Ectodermal cell (in vitro differentiated cells): ENCODE measurements around the gene SMURF1.

Experiments
- H3K27ac ChIP-seq: 2 replicates; pipeline ENCODE4 v1.7.0; 2013; ENCODE audit warnings: mild to moderate bottlenecking, low read depth, low read length; ENCODE audit not compliant: insufficient read depth, poor library complexity, severe bottlenecking
- H3K27me3 ChIP-seq: 2 replicates; pipeline ENCODE4 v1.7.0; 2013; ENCODE audit warnings: mild to moderate bottlenecking, low read length; ENCODE audit not compliant: insufficient read depth, control insufficient read depth, poor library complexity, severe bottlenecking
- H3K36me3 ChIP-seq: one replicate; pipeline ENCODE4 v1.7.0; 2013; ENCODE audit warnings: low read length; ENCODE audit not compliant: control insufficient read depth, insufficient read depth
- H3K4me1 ChIP-seq: one replicate; pipeline ENCODE4 v1.7.0; 2013; ENCODE audit warnings: low read length; ENCODE audit not compliant: control insufficient read depth, insufficient read depth
- H3K4me3 ChIP-seq: 2 replicates; pipeline ENCODE4 v1.7.0; 2013; ENCODE audit warnings: low read depth, low read length, control low read depth; ENCODE audit not compliant: insufficient read depth
- H3K9me3 ChIP-seq: 2 replicates; pipeline ENCODE4 v1.7.0; 2013; ENCODE audit warnings: mild to moderate bottlenecking, low read length, moderate library complexity; ENCODE audit not compliant: control insufficient read depth
- WGBS, 2 experiments: methylation state at CpG; one replicate each; pipeline ENCODE4 v1.1.7; 2013; ENCODE audit warnings: missing lambda C conversion rate in 2 of 2; 5-methylcytosine and 5-hydroxymethylcytosine counted together

The SMURF1 gene

GRCh38 chr7:99142727-99143520 is 984 bp downstream of the SMURF1 start:
- WGBS, 2 experiments, result 5 to 8% methylated on average over 33 of the region's 33 CpGs
- Histone ChIP-seq H3K4me3 (peak overlapping the region; percentile 81), H3K9me3 (no peaks in the 10 kb centered on the region), H3K36me3 (no peaks in the 10 kb centered on the region), H3K4me1 (peaks cover 30% of the 10 kb centered on the region), H3K27ac (peak overlapping the region; percentile 56), H3K27me3 (no peaks in the 10 kb centered on the region)

- Histone ChIP-seq H3K9me3 (no peaks in the 10 kb centered on the region), H3K27me3 (no peaks in the 10 kb centered on the region), H3K4me1 (peaks cover 35% of the 10 kb centered on the region), H3K4me3 (peak overlapping the region; percentile 81), H3K27ac (peak overlapping the region; percentile 94), H3K36me3 (no peaks in the 10 kb centered on the region)
- WGBS, 2 experiments, result 15 to 20% methylated on average over 27 of the region's 27 CpGs
These were observed 1.8 kb downstream of the SMURF1 start for GRCh38 chr7:99141841-99142726.

GRCh38 chr7:99141334-99141733 is 2.6 kb downstream of the SMURF1 start:
- Histone ChIP-seq H3K27me3 (no peaks in the 10 kb centered on the region), H3K9me3 (no peaks in the 10 kb centered on the region), H3K4me1 (peaks cover 36% of the 10 kb centered on the region), H3K36me3 (no peaks in the 10 kb centered on the region), H3K27ac (peak overlapping the region; percentile 29), H3K4me3 (peak overlapping the region; percentile 46)
- 80 to 86% methylated on average over 3 of the region's 3 CpGs for WGBS, 2 experiments

- Histone ChIP-seq H3K36me3 (no peaks in the 10 kb centered on the region), H3K9me3 (no peaks in the 10 kb centered on the region), H3K4me3 (peak overlapping the region; percentile 2), H3K27ac (peak overlapping the region; percentile 29), H3K4me1 (peaks cover 36% of the 10 kb centered on the region), H3K27me3 (no peaks in the 10 kb centered on the region)
- WGBS, 2 experiments, result 91 to 92% methylated on average over 6 of the region's 6 CpGs
These were observed 3.1 kb downstream of the SMURF1 start for GRCh38 chr7:99140813-99141212.

DNA sequence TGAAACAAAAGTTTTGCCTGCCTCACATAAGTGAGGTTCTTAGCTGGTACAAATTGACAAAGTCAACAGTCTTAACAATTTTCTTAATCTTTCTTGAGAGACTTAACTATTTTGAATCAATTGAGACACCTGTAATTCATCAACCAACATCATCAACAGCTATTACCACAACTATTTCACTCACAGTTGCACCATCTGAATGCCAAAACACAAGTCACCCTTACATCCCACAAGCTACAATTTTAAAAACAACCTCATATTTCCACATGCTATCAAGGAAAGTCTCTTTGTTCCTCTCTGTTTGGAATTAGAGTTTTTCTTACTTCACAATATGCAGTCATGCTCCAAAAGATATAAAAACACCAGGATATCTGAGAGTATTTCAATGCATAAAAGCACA is 4.9 kb downstream of the SMURF1 start:
- H3K36me3 ChIP-seq, result no peaks in the 10 kb centered on the region
- H3K4me3 ChIP-seq, result no peak overlapping the region
- no peaks in the 10 kb centered on the region for H3K9me3 ChIP-seq
- H3K27me3 ChIP-seq, result no peaks in the 10 kb centered on the region
- peaks cover 36% of the 10 kb centered on the region for H3K4me1 ChIP-seq
- H3K27ac ChIP-seq, result no peak overlapping the region

DNA sequence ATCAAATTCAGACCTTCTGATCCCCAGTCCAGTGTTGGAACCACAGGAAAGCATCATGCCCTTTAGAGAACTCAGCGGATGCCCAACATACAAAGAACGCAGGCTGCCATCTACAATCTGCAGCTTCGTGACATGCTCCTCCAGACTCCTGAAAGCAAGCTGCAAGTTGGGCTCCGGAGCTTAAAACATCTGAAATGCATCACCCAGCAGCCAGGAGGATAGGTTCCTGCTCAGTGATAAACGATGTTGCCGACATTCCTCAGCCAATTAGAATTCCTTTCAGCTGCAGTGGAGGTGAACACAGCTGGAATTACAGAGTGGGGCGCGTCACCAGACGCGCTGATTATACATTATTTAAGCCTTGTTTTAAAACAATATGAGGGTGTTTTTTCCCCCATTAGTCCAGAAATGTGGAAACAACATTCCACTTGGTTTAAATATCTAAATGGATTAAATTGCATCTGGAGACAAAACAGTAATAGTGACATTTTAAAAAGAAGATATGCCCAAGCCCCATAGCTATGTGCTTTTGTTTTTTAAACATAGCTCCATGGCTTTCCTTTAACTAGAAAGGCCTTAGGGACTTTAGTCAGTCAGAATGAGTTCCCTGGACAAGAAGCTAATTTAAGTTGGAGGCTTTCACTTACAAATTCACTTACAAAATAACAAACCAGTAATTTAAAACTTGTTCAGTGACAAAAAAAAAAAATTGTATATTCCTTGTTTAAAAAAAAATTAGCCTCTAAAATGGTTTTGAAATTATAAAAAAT is 6.3 kb downstream of the SMURF1 start:
- H3K27me3 ChIP-seq, result no peaks in the 10 kb centered on the region
- H3K9me3 ChIP-seq, result no peaks in the 10 kb centered on the region
- peak overlapping the region; percentile 81 for H3K27ac ChIP-seq
- H3K4me3 ChIP-seq, result peak overlapping the region; percentile 12
- 18 to 22% methylated on average over 8 to 10 of the region's 10 CpGs for WGBS, 2 experiments
- peaks cover 36% of the 10 kb centered on the region for H3K4me1 ChIP-seq
- no peaks in the 10 kb centered on the region for H3K36me3 ChIP-seq

GRCh38 chr7:99135938-99136337 is 8.0 kb downstream of the SMURF1 start:
- H3K36me3 ChIP-seq, result no peaks in the 10 kb centered on the region
- 89 to 90% methylated on average over 4 of the region's 4 CpGs for WGBS, 2 experiments

DNA sequence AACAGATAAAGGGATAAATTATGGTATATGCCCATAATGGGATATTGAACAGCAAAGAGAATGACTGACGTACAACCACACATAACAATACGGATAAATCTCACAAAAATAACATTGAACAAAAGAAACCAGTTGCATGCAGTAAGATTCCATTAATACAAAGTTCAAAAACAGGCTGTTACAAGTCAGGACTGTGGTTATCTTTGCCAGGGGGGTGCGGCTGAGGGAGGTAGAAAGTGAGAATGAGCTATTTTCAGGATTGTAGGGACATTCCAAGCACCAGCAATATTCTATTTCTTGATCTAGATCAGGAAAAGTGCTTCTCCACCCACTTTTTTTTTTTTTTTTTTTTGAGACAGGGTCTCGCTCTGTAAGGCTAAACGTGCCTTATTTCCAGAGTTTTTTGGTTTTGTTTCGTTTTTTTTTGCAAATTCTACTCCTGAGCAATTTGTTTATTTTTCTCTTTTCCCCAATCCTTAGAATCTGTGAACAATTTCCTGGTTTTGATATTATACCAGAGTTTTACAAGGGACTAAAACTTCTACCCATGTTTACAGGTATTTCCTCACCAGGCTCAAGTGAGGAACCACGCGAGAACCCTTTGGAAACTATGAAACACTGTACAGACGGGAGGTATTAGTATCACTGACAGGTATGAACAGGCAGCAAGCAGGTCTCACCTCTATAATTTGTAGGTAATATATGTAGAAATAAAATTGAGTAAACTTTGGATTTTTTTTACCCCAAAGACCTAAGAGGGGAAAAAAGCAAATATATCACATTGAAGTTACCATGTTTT is 9.9 kb downstream of the SMURF1 start:
- Histone ChIP-seq H3K36me3 (no peaks in the 10 kb centered on the region), H3K27ac (no peak overlapping the region), H3K27me3 (no peaks in the 10 kb centered on the region), H3K9me3 (no peaks in the 10 kb centered on the region), H3K4me1 (peaks cover 15% of the 10 kb centered on the region), H3K4me3 (no peak overlapping the region)
- WGBS, 2 experiments, result 73 to 76% methylated on average over 9 of the region's 9 CpGs

More at GRCh38 chr7:99135938-99136337, 8.0 kb downstream of the SMURF1 start:
- no peak overlapping the region for H3K27ac ChIP-seq
- H3K9me3 ChIP-seq, result no peaks in the 10 kb centered on the region
- no peak overlapping the region for H3K4me3 ChIP-seq
- H3K27me3 ChIP-seq, result no peaks in the 10 kb centered on the region
- peaks cover 23% of the 10 kb centered on the region for H3K4me1 ChIP-seq

- Histone ChIP-seq H3K27me3 (no peaks in the 10 kb centered on the region), H3K4me3 (no peak overlapping the region), H3K9me3 (no peaks in the 10 kb centered on the region), H3K36me3 (no peaks in the 10 kb centered on the region), H3K4me1 (peaks cover 6% of the 10 kb centered on the region), H3K27ac (no peak overlapping the region)
- WGBS, 2 experiments, result 86 to 88% methylated on average over 7 to 8 of the region's 8 CpGs
These were observed 11.2 kb downstream of the SMURF1 start for GRCh38 chr7:99132595-99133321.
